Measurements from ENCODE around the gene NET1.

DNA sequence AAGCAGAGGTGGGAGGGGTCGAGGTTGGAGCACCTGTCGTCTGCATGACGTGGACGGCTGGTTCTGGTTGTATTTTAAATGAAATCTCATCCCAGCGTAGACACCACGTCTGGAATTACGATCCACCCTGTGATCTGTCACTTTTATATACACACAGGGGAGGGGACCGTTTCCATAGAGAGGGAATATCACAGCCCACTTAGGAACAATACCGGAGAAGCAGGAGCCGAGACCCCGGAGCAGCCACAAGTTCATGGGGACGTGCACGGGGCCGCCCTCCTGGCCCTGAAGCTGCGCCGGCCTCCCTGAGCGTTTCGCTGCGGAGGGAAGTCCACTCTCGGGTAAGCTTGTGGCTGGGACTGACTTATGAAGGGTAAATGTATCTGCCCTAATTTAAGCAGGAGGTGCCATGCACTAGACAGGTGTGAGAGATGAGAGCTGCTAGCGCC lies 47.4 kb upstream of the NET1 start, which contains the start of gene UCN3:
- TF ChIP-seq, protein P1, sequence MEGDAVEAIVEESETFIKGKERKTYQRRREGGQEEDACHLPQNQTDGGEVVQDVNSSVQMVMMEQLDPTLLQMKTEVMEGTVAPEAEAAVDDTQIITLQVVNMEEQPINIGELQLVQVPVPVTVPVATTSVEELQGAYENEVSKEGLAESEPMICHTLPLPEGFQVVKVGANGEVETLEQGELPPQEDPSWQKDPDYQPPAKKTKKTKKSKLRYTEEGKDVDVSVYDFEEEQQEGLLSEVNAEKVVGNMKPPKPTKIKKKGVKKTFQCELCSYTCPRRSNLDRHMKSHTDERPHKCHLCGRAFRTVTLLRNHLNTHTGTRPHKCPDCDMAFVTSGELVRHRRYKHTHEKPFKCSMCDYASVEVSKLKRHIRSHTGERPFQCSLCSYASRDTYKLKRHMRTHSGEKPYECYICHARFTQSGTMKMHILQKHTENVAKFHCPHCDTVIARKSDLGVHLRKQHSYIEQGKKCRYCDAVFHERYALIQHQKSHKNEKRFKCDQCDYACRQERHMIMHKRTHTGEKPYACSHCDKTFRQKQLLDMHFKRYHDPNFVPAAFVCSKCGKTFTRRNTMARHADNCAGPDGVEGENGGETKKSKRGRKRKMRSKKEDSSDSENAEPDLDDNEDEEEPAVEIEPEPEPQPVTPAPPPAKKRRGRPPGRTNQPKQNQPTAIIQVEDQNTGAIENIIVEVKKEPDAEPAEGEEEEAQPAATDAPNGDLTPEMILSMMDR (IDR thresholded peaks at IDR 0.05) = no peak
- no peak for TF ChIP-seq POLR2A (IDR thresholded peaks at IDR 0.05)
